ENCODE results near the gene TGFBR1.

DNA sequence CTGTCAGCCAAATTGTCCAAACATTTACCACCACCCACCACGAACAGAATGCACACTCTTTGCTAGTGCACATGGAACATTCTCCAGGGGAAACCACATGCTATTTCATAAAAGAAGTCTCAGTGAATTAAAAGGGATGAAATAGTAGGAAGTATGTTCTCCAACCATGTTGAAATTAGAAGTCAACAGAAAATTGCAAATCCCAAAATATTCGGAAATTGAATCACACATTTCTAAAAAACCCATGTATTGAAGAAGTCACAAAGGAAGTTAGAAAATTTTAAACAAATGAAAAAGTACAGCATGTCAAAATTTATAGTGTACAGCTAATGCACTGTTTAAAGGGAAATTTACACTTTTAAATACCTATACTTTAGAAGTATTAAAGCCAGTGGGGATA lies 50.8 kb downstream of the TGFBR1 start:
- TF ChIP-seq POLR2A (IDR thresholded peaks at IDR 0.05): no peak
- TF ChIP-seq, protein P1, sequence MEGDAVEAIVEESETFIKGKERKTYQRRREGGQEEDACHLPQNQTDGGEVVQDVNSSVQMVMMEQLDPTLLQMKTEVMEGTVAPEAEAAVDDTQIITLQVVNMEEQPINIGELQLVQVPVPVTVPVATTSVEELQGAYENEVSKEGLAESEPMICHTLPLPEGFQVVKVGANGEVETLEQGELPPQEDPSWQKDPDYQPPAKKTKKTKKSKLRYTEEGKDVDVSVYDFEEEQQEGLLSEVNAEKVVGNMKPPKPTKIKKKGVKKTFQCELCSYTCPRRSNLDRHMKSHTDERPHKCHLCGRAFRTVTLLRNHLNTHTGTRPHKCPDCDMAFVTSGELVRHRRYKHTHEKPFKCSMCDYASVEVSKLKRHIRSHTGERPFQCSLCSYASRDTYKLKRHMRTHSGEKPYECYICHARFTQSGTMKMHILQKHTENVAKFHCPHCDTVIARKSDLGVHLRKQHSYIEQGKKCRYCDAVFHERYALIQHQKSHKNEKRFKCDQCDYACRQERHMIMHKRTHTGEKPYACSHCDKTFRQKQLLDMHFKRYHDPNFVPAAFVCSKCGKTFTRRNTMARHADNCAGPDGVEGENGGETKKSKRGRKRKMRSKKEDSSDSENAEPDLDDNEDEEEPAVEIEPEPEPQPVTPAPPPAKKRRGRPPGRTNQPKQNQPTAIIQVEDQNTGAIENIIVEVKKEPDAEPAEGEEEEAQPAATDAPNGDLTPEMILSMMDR (IDR thresholded peaks at IDR 0.05): no peak
